ENCODE data around the gene UROS. TPM values are rescaled to one million over a fixed set of nuclear protein-coding genes. Genes with fewer than 3 reads are reported as not detected.

Gene UROS
- polyA plus RNA-seq, 1 of the 3 experiments (the other 2 are of a cell fraction), result 49.2 TPM

DNA sequence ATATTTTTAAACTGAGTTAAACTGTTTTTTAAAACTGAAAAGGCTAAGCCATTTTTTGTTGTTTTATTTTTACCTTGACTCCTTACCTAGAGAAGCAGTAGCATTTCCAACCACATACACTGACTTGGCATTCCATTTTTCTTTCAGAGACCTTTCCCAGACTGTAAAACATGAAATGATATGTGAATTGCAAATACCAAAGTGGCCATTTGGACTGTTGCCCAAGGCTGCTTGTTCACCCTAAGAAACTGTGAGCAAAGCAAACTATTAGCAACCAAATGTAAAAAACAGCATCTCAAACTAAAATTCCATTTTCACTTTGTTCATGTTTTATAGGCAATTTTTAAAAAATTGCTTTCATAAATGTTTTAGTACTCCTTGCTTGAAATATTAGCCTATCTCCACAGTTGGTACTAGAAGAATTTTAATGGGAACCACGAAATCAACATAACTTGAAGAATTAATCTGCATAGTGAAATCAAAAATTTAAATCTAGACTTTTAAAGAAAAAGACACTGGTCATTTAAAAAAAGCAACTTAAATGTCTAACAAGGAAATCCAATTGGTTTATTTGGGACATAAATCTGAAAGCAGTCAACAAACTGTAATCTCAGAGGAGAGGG, 10.8 kb downstream of the UROS start:
- ChIA-PET CTCF (no interaction called here), POLR2A (no interaction called here)
- Histone ChIP-seq H3K79me2 (ENCODE audit: insufficient read depth) (no peaks in the 10 kb centered on the region), H3K9me2 (no peaks in the 10 kb centered on the region), H3K27ac (ENCODE audit: low read depth in 2 of 2, low read length in 1 of 2) (peak overlapping the region; percentile 28 to 32; a peak in 2 of 4 replicates), H3K36me3 (replicated peaks in 1 of 2; ENCODE audit: control insufficient read depth in 1 of 2, insufficient read depth in 2 of 2, low read length in 1 of 2) (peaks cover 29 to 73% of the 10 kb centered on the region in 2 experiments), H3K4me2 (no peak overlapping the region), H2AFZ (ENCODE audit: low read depth) (no peak overlapping the region), H4K20me1 (ENCODE audit: insufficient read depth) (no peaks in the 10 kb centered on the region), H3K4me3 (ENCODE audit: low read depth in 2 of 2, low read length in 1 of 2) (no peak overlapping the region), H3K9me3 (no peaks in the 10 kb centered on the region), H3K27me3 (ENCODE audit: insufficient read depth) (no peaks in the 10 kb centered on the region), H3K4me1 (ENCODE audit: control insufficient read depth in 1 of 2, insufficient read depth in 2 of 2, low read depth in 1 of 2, low read length in 1 of 2) (no peaks in the 10 kb centered on the region; a peak in 1 of 4 replicates), H3K9ac (no peak overlapping the region), H3F3A (replicated peaks; ENCODE audit: insufficient read depth) (no peaks in the 10 kb centered on the region)
- no peak for DNase-seq
- peak; percentile 21; the same call in 1 of the 2 replicates for TF ChIP-seq NFIC (IDR thresholded peaks at IDR 0.05; ENCODE audit: borderline replicate concordance)
- TF ChIP-seq, protein P1, sequence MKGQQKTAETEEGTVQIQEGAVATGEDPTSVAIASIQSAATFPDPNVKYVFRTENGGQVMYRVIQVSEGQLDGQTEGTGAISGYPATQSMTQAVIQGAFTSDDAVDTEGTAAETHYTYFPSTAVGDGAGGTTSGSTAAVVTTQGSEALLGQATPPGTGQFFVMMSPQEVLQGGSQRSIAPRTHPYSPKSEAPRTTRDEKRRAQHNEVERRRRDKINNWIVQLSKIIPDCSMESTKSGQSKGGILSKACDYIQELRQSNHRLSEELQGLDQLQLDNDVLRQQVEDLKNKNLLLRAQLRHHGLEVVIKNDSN (IDR thresholded peaks at IDR 0.05; ENCODE audit: borderline replicate concordance, low read depth), result no peak
- WGBS (ENCODE audit: low lambda C conversion rate), result 88% methylated on average over 1 of the region's 1 CpG

DNA sequence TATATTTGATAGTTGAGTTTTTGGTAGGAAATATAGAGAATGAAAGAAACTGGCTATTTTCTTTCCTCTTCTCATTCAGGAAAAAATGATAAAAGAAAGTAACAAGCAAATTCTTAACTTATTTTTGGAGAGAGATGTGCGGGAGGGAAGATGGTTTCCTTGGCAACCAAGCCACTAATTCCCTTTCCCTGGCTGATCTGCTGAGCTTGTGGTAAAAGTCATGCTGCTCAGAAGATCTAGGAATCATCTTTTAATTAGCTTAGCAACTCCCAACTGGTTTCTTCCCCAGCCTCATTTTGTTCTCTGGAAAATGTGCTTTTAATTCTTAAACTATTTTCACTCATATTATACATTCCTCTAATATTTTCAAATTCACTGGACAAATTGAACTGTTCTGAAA, 11.8 kb downstream of the UROS start:
- DNase-seq, result no peak
- H3K9me3 ChIP-seq, result no peaks in the 10 kb centered on the region
- TF ChIP-seq RCOR1 (IDR thresholded peaks at IDR 0.05; ENCODE audit: low read length), result no peak
- TF ChIP-seq, protein P1 (IDR thresholded peaks at IDR 0.05; ENCODE audit: borderline replicate concordance, low read depth), result no peak
- no peak for TF ChIP-seq TEAD4 (IDR thresholded peaks at IDR 0.05; ENCODE audit: borderline replicate concordance, insufficient read depth)
- no peak for TF ChIP-seq FOSL2 (IDR thresholded peaks at IDR 0.05; ENCODE audit: borderline replicate concordance, low read depth)
- TF ChIP-seq YY1 (IDR thresholded peaks at IDR 0.05; ENCODE audit: low read depth), result no peak
- H3K4me2 ChIP-seq, result no peak overlapping the region
- ChIA-PET POLR2A (no interaction called here), CTCF (no interaction called here)
- no peaks in the 10 kb centered on the region for H3F3A ChIP-seq (replicated peaks; ENCODE audit: insufficient read depth)
- H3K4me3 ChIP-seq (ENCODE audit: low read depth in 2 of 2, low read length in 1 of 2), result no peak overlapping the region
- H3K4me1 ChIP-seq (ENCODE audit: control insufficient read depth in 1 of 2, insufficient read depth in 2 of 2, low read depth in 1 of 2, low read length in 1 of 2), result no peaks in the 10 kb centered on the region; a peak in 1 of 4 replicates
- WGBS (ENCODE audit: low lambda C conversion rate), result 78% methylated on average over 1 of the region's 1 CpG
- no peaks in the 10 kb centered on the region for H4K20me1 ChIP-seq (ENCODE audit: insufficient read depth)
- H3K9ac ChIP-seq, result no peak overlapping the region
- H3K36me3 ChIP-seq (replicated peaks in 1 of 2; ENCODE audit: control insufficient read depth in 1 of 2, insufficient read depth in 2 of 2, low read length in 1 of 2), result peaks cover 29 to 81% of the 10 kb centered on the region in 2 experiments
- H3K27me3 ChIP-seq (ENCODE audit: insufficient read depth), result no peaks in the 10 kb centered on the region
- H2AFZ ChIP-seq (ENCODE audit: low read depth), result no peak overlapping the region
- peak overlapping the region in 1 of 2 experiments; percentile 16; a peak in 2 of 4 replicates for H3K27ac ChIP-seq (ENCODE audit: low read depth in 2 of 2, low read length in 1 of 2)
- H3K9me2 ChIP-seq, result no peaks in the 10 kb centered on the region
- H3K79me2 ChIP-seq (ENCODE audit: insufficient read depth), result no peaks in the 10 kb centered on the region

DNA sequence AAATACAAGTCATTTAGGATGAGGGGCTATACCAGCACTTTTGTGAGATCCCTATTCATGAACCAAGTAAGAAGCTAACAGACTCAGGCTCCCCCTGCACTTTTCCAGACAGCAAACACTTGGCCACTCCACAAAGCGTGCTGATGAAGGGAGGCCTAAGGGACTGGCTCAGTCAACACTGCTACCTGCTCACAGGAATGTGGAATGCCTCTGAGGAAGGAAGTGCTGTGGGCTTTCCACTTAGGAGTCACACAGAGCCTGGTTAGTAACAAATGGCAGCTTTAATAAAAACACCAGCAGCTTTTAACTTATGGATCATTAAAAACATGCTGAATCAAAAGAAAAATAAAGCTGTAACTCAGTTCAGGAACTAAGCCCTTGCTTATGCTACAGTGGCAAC, 15.0 kb downstream of the UROS start:
- TF ChIP-seq POLR2AphosphoS5 (IDR thresholded peaks at IDR 0.05; ENCODE audit: low read depth, low read length) (no peak), ELF1 (IDR thresholded peaks at IDR 0.05) (no peak), FOXJ3 (CRISPR knock-in tag; IDR thresholded peaks at IDR 0.05) (no peak), YY1 (IDR thresholded peaks at IDR 0.05; ENCODE audit: low read depth) (no peak), FOXM1 (IDR thresholded peaks at IDR 0.05; ENCODE audit: low read depth) (no peak), RAD21 (IDR thresholded peaks at IDR 0.05; ENCODE audit: low read length) (no peak), EP300 (IDR thresholded peaks at IDR 0.05; ENCODE audit: borderline replicate concordance in 1 of 2, low read depth in 1 of 2, low read length in 1 of 2) (no peak), RXRA (IDR thresholded peaks at IDR 0.05; ENCODE audit: borderline replicate concordance, low read depth) (no peak), TEAD4 (IDR thresholded peaks at IDR 0.05; ENCODE audit: borderline replicate concordance, insufficient read depth) (no peak), SMC3 (IDR thresholded peaks at IDR 0.05; ENCODE audit: low read depth, low read length) (no peak)
- TF ChIP-seq, protein P1 (IDR thresholded peaks at IDR 0.05; ENCODE audit: borderline replicate concordance, low read depth), result no peak
- TF ChIP-seq, protein P2, sequence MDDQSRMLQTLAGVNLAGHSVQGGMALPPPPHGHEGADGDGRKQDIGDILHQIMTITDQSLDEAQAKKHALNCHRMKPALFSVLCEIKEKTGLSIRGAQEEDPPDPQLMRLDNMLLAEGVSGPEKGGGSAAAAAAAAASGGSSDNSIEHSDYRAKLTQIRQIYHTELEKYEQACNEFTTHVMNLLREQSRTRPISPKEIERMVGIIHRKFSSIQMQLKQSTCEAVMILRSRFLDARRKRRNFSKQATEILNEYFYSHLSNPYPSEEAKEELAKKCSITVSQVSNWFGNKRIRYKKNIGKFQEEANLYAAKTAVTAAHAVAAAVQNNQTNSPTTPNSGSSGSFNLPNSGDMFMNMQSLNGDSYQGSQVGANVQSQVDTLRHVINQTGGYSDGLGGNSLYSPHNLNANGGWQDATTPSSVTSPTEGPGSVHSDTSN (IDR thresholded peaks at IDR 0.05), result no peak
- TF ChIP-seq, protein P3, sequence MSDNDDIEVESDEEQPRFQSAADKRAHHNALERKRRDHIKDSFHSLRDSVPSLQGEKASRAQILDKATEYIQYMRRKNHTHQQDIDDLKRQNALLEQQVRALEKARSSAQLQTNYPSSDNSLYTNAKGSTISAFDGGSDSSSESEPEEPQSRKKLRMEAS (IDR thresholded peaks at IDR 0.05; ENCODE audit: low read depth), result no peak
- TF ChIP-seq, protein P4, sequence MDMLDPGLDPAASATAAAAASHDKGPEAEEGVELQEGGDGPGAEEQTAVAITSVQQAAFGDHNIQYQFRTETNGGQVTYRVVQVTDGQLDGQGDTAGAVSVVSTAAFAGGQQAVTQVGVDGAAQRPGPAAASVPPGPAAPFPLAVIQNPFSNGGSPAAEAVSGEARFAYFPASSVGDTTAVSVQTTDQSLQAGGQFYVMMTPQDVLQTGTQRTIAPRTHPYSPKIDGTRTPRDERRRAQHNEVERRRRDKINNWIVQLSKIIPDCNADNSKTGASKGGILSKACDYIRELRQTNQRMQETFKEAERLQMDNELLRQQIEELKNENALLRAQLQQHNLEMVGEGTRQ (IDR thresholded peaks at IDR 0.05; ENCODE audit: borderline replicate concordance, low read depth, low read length), result no peak
- no peak for DNase-seq
- WGBS (ENCODE audit: low lambda C conversion rate), result 100% methylated on average over 1 of the region's 1 CpG
- Histone ChIP-seq H3K36me3 (replicated peaks in 1 of 2; ENCODE audit: control insufficient read depth in 1 of 2, insufficient read depth in 2 of 2, low read length in 1 of 2) (peaks cover 37 to 85% of the 10 kb centered on the region in 2 experiments), H3K9ac (no peak overlapping the region), H2AFZ (ENCODE audit: low read depth) (no peak overlapping the region), H3K9me2 (no peaks in the 10 kb centered on the region), H3K4me1 (ENCODE audit: control insufficient read depth in 1 of 2, insufficient read depth in 2 of 2, low read depth in 1 of 2, low read length in 1 of 2) (no peaks in the 10 kb centered on the region; a peak in 1 of 4 replicates), H4K20me1 (ENCODE audit: insufficient read depth) (no peaks in the 10 kb centered on the region), H3K27me3 (ENCODE audit: insufficient read depth) (no peaks in the 10 kb centered on the region), H3K27ac (ENCODE audit: low read depth in 2 of 2, low read length in 1 of 2) (no peak overlapping the region), H3F3A (replicated peaks; ENCODE audit: insufficient read depth) (no peaks in the 10 kb centered on the region), H3K4me2 (no peak overlapping the region), H3K4me3 (ENCODE audit: low read depth in 2 of 2, low read length in 1 of 2) (no peak overlapping the region), H3K79me2 (ENCODE audit: insufficient read depth) (no peaks in the 10 kb centered on the region), H3K9me3 (no peaks in the 10 kb centered on the region)
- CTCF ChIA-PET, result interaction anchor here (1.3 kb wide), 1 partner anchor 9 kb away, joined by 4 read pairs; no protein-coding TSS in a partner anchor
- POLR2A ChIA-PET, result no interaction called here
